Measurements from ENCODE around the gene MYCBPAP.
"Not testable (repeated sequence)": the region's sequence is repeated elsewhere in the genome, so short reads cannot be mapped to it uniquely, and the experiment has no call there.

MYCBPAP gene

GRCh38 chr17:50473901-50474300, 34.3 kb upstream of the MYCBPAP start:
- Histone ChIP-seq H4K20me1 (ENCODE audit: insufficient read depth, low read length) (no peaks in the 10 kb centered on the region), H3K9me3 (ENCODE audit: insufficient read depth, low read length) (no peaks in the 10 kb centered on the region), H3K4me3 (ENCODE audit: low read length) (no peak overlapping the region), H3K4me1 (ENCODE audit: low read length) (peaks cover 10% of the 10 kb centered on the region; the same call in 1 of the 2 replicates), H3K4me2 (ENCODE audit: low read length) (no peak overlapping the region), H3K27ac (ENCODE audit: low read length) (no peak overlapping the region), H3K79me2 (ENCODE audit: low read length) (no peaks in the 10 kb centered on the region), H3K9ac (ENCODE audit: low read length) (no peak overlapping the region), H2AFZ (ENCODE audit: low read depth, low read length) (no peak overlapping the region), H3K27me3 (ENCODE audit: low read depth, low read length) (no peaks in the 10 kb centered on the region), H3K36me3 (replicated peaks; ENCODE audit: low read depth, low read length) (no peaks in the 10 kb centered on the region)
- TF ChIP-seq EZH2phosphoT487 (IDR thresholded peaks at IDR 0.05; ENCODE audit: low read depth) (no peak), CTCF (IDR thresholded peaks at IDR 0.05; ENCODE audit: low read depth, low read length) (no peak)

DNA sequence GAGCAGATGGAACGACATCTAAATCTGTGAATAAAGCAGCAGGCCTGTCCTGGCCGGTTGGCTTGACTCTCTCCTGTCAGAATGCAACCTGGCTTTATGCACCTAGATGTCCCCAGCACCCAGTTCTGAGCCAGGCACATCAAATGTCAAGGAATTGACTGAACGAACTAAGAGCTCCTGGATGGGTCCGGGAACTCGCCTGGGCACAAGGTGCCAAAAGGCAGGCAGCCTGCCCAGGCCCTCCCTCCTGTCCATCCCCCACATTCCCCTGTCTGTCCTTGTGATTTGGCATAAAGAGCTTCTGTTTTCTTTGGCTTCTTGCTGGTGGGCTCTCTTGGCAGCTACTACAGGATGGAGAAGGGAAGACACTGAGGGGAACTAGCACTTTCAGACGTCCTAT, 33.7 kb upstream of the MYCBPAP start:
- Histone ChIP-seq H3K4me3 (ENCODE audit: low read length) (no peak overlapping the region), H3K27ac (ENCODE audit: low read length) (no peak overlapping the region), H3K4me2 (ENCODE audit: low read length) (no peak overlapping the region), H3K9me3 (ENCODE audit: insufficient read depth, low read length) (no peaks in the 10 kb centered on the region), H4K20me1 (ENCODE audit: insufficient read depth, low read length) (no peaks in the 10 kb centered on the region), H3K36me3 (replicated peaks; ENCODE audit: low read depth, low read length) (no peaks in the 10 kb centered on the region), H3K79me2 (ENCODE audit: low read length) (peaks cover under 1% of the 10 kb centered on the region; the same call in 1 of the 2 replicates), H3K9ac (ENCODE audit: low read length) (no peak overlapping the region), H3K27me3 (ENCODE audit: low read depth, low read length) (no peaks in the 10 kb centered on the region), H3K4me1 (ENCODE audit: low read length) (peaks cover 11% of the 10 kb centered on the region; the same call in 1 of the 2 replicates), H2AFZ (ENCODE audit: low read depth, low read length) (no peak overlapping the region)
- no peak for TF ChIP-seq CTCF (IDR thresholded peaks at IDR 0.05; ENCODE audit: low read depth, low read length)
- TF ChIP-seq EZH2phosphoT487 (IDR thresholded peaks at IDR 0.05; ENCODE audit: low read depth): no peak

DNA sequence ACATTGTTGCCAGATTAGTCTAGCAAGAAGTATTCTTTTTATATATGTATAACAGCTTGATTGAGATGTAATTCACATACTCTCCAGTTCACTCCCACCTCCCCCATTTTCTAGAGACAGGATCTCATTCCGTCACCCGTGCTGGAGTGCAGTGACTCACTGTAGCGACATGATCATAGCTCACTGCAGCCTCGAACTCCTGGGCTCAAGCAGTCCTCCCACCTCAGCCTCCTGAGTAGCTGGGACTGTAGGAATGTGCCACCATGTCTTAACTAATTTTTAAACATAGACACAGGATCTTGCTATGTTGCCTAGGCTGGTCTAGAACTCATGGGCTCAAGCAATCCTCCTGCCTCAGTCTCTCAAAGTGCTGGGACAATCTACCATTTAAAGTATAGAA, 32.9 kb upstream of the MYCBPAP start:
- TF ChIP-seq EZH2phosphoT487 (IDR thresholded peaks at IDR 0.05; ENCODE audit: low read depth) (no peak), CTCF (IDR thresholded peaks at IDR 0.05; ENCODE audit: low read depth, low read length) (no peak)

GRCh38 chr17:50475775-50476544, 32.3 kb upstream of the MYCBPAP start:
- Histone ChIP-seq H3K79me2 (ENCODE audit: low read length) (peaks cover 12% of the 10 kb centered on the region), H3K4me1 (ENCODE audit: low read length) (peaks cover 17% of the 10 kb centered on the region; the same call in 1 of the 2 replicates)
- H4K20me1 ChIP-seq (ENCODE audit: insufficient read depth, low read length); H3K4me2 ChIP-seq (ENCODE audit: low read length); H2AFZ ChIP-seq (ENCODE audit: low read depth, low read length); H3K4me3 ChIP-seq (ENCODE audit: low read length); H3K27me3 ChIP-seq (ENCODE audit: low read depth, low read length); H3K9me3 ChIP-seq (ENCODE audit: insufficient read depth, low read length); H3K27ac ChIP-seq (ENCODE audit: low read length); H3K9ac ChIP-seq (ENCODE audit: low read length); H3K36me3 ChIP-seq (replicated peaks; ENCODE audit: low read depth, low read length): not testable (repeated sequence)

More for the DNA sequence above, 32.9 kb upstream of the MYCBPAP start:
- Histone ChIP-seq H3K9ac (ENCODE audit: low read length) (no peak overlapping the region), H3K27me3 (ENCODE audit: low read depth, low read length) (no peaks in the 10 kb centered on the region), H3K9me3 (ENCODE audit: insufficient read depth, low read length) (no peaks in the 10 kb centered on the region), H3K4me2 (ENCODE audit: low read length) (no peak overlapping the region), H3K4me1 (ENCODE audit: low read length) (peaks cover 17% of the 10 kb centered on the region; the same call in 1 of the 2 replicates), H2AFZ (ENCODE audit: low read depth, low read length) (no peak overlapping the region), H3K36me3 (replicated peaks; ENCODE audit: low read depth, low read length) (no peaks in the 10 kb centered on the region), H3K4me3 (ENCODE audit: low read length) (no peak overlapping the region), H3K79me2 (ENCODE audit: low read length) (peaks cover 9% of the 10 kb centered on the region), H4K20me1 (ENCODE audit: insufficient read depth, low read length) (no peaks in the 10 kb centered on the region), H3K27ac (ENCODE audit: low read length) (no peak overlapping the region)
